Effector CD4-positive, alpha-beta T cell (primary cell): Measurements from ENCODE around the gene ZBTB46. TPM values are rescaled to one million over a fixed set of nuclear protein-coding genes. Genes with fewer than 3 reads are reported as not detected.
"Not testable (repeated sequence)": the region's sequence is repeated elsewhere in the genome, so short reads cannot be mapped to it uniquely, and the experiment has no call there.

Experiments
- DNase-seq: peaks from one replicate; pipeline ENCODE4 v3.0.0-alpha.2; 2020
- total RNA-seq: gene quantifications from one replicate; lab custom pipeline; 2026; lab: John Stamatoyannopoulos, UW

The ZBTB46 gene
- not detected for total RNA-seq

- no peak for DNase-seq
Measured at GRCh38 chr20:63830841-63831588, at the start of gene ZBTB46. TSS of gene ZBTB46 (minus strand) at chr20:63831264. CDS start at chr20:63790757, 40,507 bp downstream.

- DNase-seq = no peak
Measured at GRCh38 chr20:63878899-63879663, 48.0 kb upstream of the ZBTB46 start.

- DNase-seq = no peak
Measured at GRCh38 chr20:63877755-63878470, 46.8 kb upstream of the ZBTB46 start.

- no peak for DNase-seq
Measured at GRCh38 chr20:63876489-63877036, 45.5 kb upstream of the ZBTB46 start.

- not testable (repeated sequence) for DNase-seq
Measured at GRCh38 chr20:63874241-63874640, 43.2 kb upstream of the ZBTB46 start.

GRCh38 chr20:63873477-63873971 lies 42.5 kb upstream of the ZBTB46 start:
- DNase-seq = no peak

- DNase-seq = no peak
Measured at GRCh38 chr20:63868264-63868663, 37.2 kb upstream of the ZBTB46 start.

- not testable (repeated sequence) for DNase-seq
Measured at GRCh38 chr20:63867042-63867441, 36.0 kb upstream of the ZBTB46 start.

- peak; percentile 98 for DNase-seq
Measured at GRCh38 chr20:63864978-63865640, 34.0 kb upstream of the ZBTB46 start, which contains the start of gene TPD52L2. TSS of gene TPD52L2 (plus strand) at chr20:63865270. CDS start at chr20:63865366, 96 bp downstream.

- DNase-seq = no peak
Measured at GRCh38 chr20:63864545-63864977, 33.5 kb upstream of the ZBTB46 start.

- peak; percentile 71 for DNase-seq
Measured at GRCh38 chr20:63863798-63864544, 32.9 kb upstream of the ZBTB46 start.

- DNase-seq = no peak
Measured at GRCh38 chr20:63863021-63863797, 32.1 kb upstream of the ZBTB46 start.

- no peak for DNase-seq
Measured at GRCh38 chr20:63861981-63862901, 31.2 kb upstream of the ZBTB46 start.

- DNase-seq = no peak
Measured at GRCh38 chr20:63861365-63861934, 30.4 kb upstream of the ZBTB46 start, which contains the start of gene ABHD16B. TSS of gene ABHD16B (plus strand) at chr20:63861498. CDS start at chr20:63861541, 43 bp downstream.

GRCh38 chr20:63860325-63861051 lies 29.4 kb upstream of the ZBTB46 start:
- no peak for DNase-seq

- DNase-seq = no peak
Measured at GRCh38 chr20:63859166-63859699, 28.2 kb upstream of the ZBTB46 start.

- DNase-seq = no peak
Measured at GRCh38 chr20:63858393-63859165, 27.5 kb upstream of the ZBTB46 start.
